ENCODE data around the gene GEMIN5. TPM values are rescaled to one million over a fixed set of nuclear protein-coding genes. Genes with fewer than 3 reads are reported as not detected.
"Not testable (repeated sequence)": the region's sequence is repeated elsewhere in the genome, so short reads cannot be mapped to it uniquely, and the experiment has no call there.

Gene GEMIN5
- total RNA-seq, 3 donors from 2014 or later: 14.4 to 23.2 (median 19.3) TPM

- intact Hi-C loops (cut with DNase I; ENCODE audit: low total_unique reads): no loop called here
- Histone ChIP-seq H3K27me3 (no peaks in the 10 kb centered on the region), H3K36me3 (no peaks in the 10 kb centered on the region), H3K4me1 (peaks cover 3 to 6% of the 10 kb centered on the region in 2 donors), H3K9me3 (no peaks in the 10 kb centered on the region), H3K27ac (no peak overlapping the region), H3K4me3 (no peak overlapping the region)
- TF ChIP-seq POLR2AphosphoS5 (IDR thresholded peaks at IDR 0.05): no peak
- no peak for TF ChIP-seq CTCF (IDR thresholded peaks at IDR 0.05)
- no peak for TF ChIP-seq POLR2A (IDR thresholded peaks at IDR 0.05)
- DNase-seq (ENCODE audit: low spot score in 2 of 2): no peak
These were observed 4.5 kb downstream of the GEMIN5 start for GRCh38 chr5:154933537-154933936.

GRCh38 chr5:154923441-154924430 is 14.3 kb downstream of the GEMIN5 start:
- no peak for DNase-seq (ENCODE audit: low spot score in 2 of 2)
- no peaks in the 10 kb centered on the region for H3K9me3 ChIP-seq
- H3K4me1 ChIP-seq: no peaks in the 10 kb centered on the region
- no peaks in the 10 kb centered on the region for H3K36me3 ChIP-seq
- TF ChIP-seq POLR2AphosphoS5 (IDR thresholded peaks at IDR 0.05): no peak
- TF ChIP-seq POLR2A (IDR thresholded peaks at IDR 0.05): no peak
- no peak for TF ChIP-seq CTCF (IDR thresholded peaks at IDR 0.05)
- H3K27me3 ChIP-seq: no peaks in the 10 kb centered on the region
- H3K4me3 ChIP-seq: no peak overlapping the region
- intact Hi-C loops (cut with DNase I; ENCODE audit: low total_unique reads): no loop called here
- H3K27ac ChIP-seq: no peak overlapping the region

- DNase-seq (ENCODE audit: low spot score in 2 of 2): no peak
- H3K9me3 ChIP-seq: no peaks in the 10 kb centered on the region
- TF ChIP-seq POLR2AphosphoS5 (IDR thresholded peaks at IDR 0.05) (no peak), POLR2A (IDR thresholded peaks at IDR 0.05) (no peak), CTCF (IDR thresholded peaks at IDR 0.05) (no peak)
- H3K36me3 ChIP-seq: no peaks in the 10 kb centered on the region
- H3K4me3 ChIP-seq: no peak overlapping the region
- intact Hi-C loops (cut with DNase I; ENCODE audit: low total_unique reads): no loop called here
- H3K4me1 ChIP-seq: no peaks in the 10 kb centered on the region
- H3K27me3 ChIP-seq: no peaks in the 10 kb centered on the region
- H3K27ac ChIP-seq: no peak overlapping the region
These were observed 20.3 kb downstream of the GEMIN5 start for GRCh38 chr5:154917757-154918156.

- Histone ChIP-seq H3K4me3 (no peak overlapping the region), H3K36me3 (no peaks in the 10 kb centered on the region), H3K27me3 (no peaks in the 10 kb centered on the region), H3K27ac (no peak overlapping the region), H3K4me1 (no peaks in the 10 kb centered on the region), H3K9me3 (no peaks in the 10 kb centered on the region)
- intact Hi-C loops (cut with DNase I; ENCODE audit: low total_unique reads): no loop called here
- TF ChIP-seq POLR2A (IDR thresholded peaks at IDR 0.05) (no peak), CTCF (IDR thresholded peaks at IDR 0.05) (no peak), POLR2AphosphoS5 (IDR thresholded peaks at IDR 0.05) (no peak)
- DNase-seq (ENCODE audit: low spot score in 2 of 2): no peak
These were observed 21.1 kb downstream of the GEMIN5 start for GRCh38 chr5:154916874-154917273.

GRCh38 chr5:154905601-154906000 is 32.4 kb downstream of the GEMIN5 start:
- H3K4me3 ChIP-seq; H3K4me1 ChIP-seq; intact Hi-C loops (cut with DNase I; ENCODE audit: low total_unique reads); H3K36me3 ChIP-seq; H3K27ac ChIP-seq; H3K9me3 ChIP-seq; H3K27me3 ChIP-seq; DNase-seq (ENCODE audit: low spot score in 2 of 2): not testable (repeated sequence)
